ENCODE data around the gene SAP30L. TPM values are rescaled to one million over a fixed set of nuclear protein-coding genes. Genes with fewer than 3 reads are reported as not detected.

Gene SAP30L
- total RNA-seq, 4 donors from 2014 or later, result 16.1 to 66.6 (median 36.2) TPM

DNA sequence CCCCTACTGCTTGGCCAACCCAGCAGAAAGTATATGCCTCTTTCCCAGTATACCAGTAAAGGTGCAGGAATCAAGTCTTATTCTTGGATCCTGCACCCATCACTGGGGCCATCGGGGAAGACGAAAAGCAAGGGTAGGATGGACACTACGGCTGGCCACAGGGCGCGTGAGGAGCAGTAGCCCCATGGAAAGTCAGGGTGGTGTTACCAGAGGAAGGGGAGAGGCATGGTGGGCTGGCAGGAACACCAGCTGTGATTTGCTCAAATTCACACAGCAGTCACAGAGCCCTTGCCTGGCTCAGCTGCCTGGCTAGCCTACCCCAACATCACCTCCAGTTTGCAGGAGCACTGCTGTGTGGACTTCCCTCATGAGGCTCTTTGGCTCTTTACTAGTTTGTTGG, 34.5 kb upstream of the SAP30L start:
- H3K27ac ChIP-seq, result no peak overlapping the region
- TF ChIP-seq POLR2A (IDR thresholded peaks at IDR 0.05) (no peak), POLR2AphosphoS5 (IDR thresholded peaks at IDR 0.05) (no peak), EP300 (IDR thresholded peaks at IDR 0.05) (no peak)
- TF ChIP-seq, protein P1, sequence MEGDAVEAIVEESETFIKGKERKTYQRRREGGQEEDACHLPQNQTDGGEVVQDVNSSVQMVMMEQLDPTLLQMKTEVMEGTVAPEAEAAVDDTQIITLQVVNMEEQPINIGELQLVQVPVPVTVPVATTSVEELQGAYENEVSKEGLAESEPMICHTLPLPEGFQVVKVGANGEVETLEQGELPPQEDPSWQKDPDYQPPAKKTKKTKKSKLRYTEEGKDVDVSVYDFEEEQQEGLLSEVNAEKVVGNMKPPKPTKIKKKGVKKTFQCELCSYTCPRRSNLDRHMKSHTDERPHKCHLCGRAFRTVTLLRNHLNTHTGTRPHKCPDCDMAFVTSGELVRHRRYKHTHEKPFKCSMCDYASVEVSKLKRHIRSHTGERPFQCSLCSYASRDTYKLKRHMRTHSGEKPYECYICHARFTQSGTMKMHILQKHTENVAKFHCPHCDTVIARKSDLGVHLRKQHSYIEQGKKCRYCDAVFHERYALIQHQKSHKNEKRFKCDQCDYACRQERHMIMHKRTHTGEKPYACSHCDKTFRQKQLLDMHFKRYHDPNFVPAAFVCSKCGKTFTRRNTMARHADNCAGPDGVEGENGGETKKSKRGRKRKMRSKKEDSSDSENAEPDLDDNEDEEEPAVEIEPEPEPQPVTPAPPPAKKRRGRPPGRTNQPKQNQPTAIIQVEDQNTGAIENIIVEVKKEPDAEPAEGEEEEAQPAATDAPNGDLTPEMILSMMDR (IDR thresholded peaks at IDR 0.05), result no peak
- no peaks in the 10 kb centered on the region for H3K4me1 ChIP-seq
- H3K27me3 ChIP-seq, result no peaks in the 10 kb centered on the region
- H3K36me3 ChIP-seq, result peaks cover 37% of the 10 kb centered on the region
- no peak for DNase-seq (ENCODE audit: low spot score in 2 of 2)
- H3K4me3 ChIP-seq, result no peak overlapping the region
- WGBS, result 93% methylated on average over 5 of the region's 5 CpGs
- no peaks in the 10 kb centered on the region for H3K9me3 ChIP-seq

DNA sequence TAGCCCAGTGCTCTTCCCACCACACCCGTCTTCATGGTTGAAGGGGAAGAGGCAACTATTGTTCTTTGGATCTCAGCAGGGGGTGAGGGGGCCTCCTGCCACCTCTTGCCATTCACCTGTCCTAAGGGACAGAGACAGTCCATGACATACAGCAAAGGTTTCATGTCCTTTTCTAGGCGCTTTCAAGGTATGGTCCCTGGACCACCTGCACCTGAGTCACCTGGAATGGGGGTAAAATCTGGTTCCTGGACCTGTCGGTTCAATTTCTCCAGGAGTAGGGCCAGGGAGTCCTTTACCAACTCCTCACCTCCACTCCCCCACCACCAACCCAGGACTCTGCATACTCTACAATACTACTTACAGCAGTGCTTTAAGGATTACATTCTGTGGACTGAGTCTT, 33.5 kb upstream of the SAP30L start:
- Histone ChIP-seq H3K4me1 (no peaks in the 10 kb centered on the region), H3K27ac (no peak overlapping the region), H3K9me3 (no peaks in the 10 kb centered on the region), H3K4me3 (no peak overlapping the region), H3K27me3 (no peaks in the 10 kb centered on the region), H3K36me3 (peaks cover 47% of the 10 kb centered on the region)
- no peak for DNase-seq (ENCODE audit: low spot score in 2 of 2)
- 88% methylated on average over 3 of the region's 3 CpGs for WGBS
- TF ChIP-seq POLR2A (IDR thresholded peaks at IDR 0.05), result no peak

DNA sequence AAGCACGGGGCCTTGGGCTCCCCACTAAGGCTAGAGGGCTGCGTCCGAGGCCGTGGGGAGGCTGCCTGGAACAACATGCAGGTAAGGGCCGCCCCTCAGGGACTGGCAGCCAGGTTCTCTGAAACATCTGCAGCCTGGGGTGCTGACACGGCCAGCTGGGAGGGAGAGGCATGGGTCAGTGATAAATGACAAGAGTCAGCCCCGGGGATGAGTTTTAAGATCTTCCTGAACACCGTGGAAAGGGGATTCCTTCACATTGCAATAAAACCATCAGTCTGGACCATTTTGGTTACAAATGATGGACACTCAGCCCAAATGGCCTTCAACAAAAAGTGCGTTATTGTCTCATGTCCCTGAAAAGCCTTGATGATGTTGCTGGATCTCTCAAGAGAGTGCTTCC, 32.9 kb upstream of the SAP30L start:
- Histone ChIP-seq H3K4me3 (no peak overlapping the region), H3K4me1 (no peaks in the 10 kb centered on the region), H3K36me3 (peaks cover 50% of the 10 kb centered on the region), H3K27me3 (no peaks in the 10 kb centered on the region), H3K27ac (no peak overlapping the region), H3K9me3 (no peaks in the 10 kb centered on the region)
- DNase-seq (ENCODE audit: low spot score in 2 of 2), result no peak
- TF ChIP-seq, protein P1 (IDR thresholded peaks at IDR 0.05), result no peak
- TF ChIP-seq POLR2A (IDR thresholded peaks at IDR 0.05), result no peak
- TF ChIP-seq POLR2AphosphoS5 (IDR thresholded peaks at IDR 0.05), result no peak
- TF ChIP-seq EP300 (IDR thresholded peaks at IDR 0.05), result no peak
- WGBS, result 92% methylated on average over 9 of the region's 9 CpGs

DNA sequence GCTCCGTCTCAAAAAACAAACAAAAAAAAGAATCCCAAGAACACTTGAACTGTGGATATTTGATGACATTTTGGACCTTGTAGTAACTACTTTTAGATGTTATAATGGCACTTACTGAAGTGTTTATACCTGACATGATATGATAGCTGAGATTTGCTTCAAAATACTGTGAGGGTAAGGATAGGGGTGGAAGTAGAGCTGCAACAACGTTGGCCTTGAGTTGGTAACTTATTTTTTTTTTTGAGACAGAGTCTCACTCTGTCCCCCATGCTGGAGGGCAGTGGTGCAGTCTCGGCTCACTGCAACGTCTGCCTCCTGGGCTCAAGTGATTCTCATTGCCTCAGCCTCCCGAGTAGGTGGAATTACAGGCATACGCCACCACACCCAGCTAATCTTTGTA, 30.7 kb upstream of the SAP30L start:
- WGBS, result 83% methylated on average over 6 of the region's 6 CpGs
- H3K36me3 ChIP-seq, result peaks cover 59% of the 10 kb centered on the region
- no peaks in the 10 kb centered on the region for H3K4me1 ChIP-seq
- H3K27me3 ChIP-seq, result no peaks in the 10 kb centered on the region
- TF ChIP-seq POLR2A (IDR thresholded peaks at IDR 0.05), result no peak
- no peak for TF ChIP-seq POLR2AphosphoS5 (IDR thresholded peaks at IDR 0.05)
- DNase-seq (ENCODE audit: low spot score in 2 of 2), result no peak
- no peak overlapping the region for H3K4me3 ChIP-seq
- no peak overlapping the region for H3K27ac ChIP-seq
- no peaks in the 10 kb centered on the region for H3K9me3 ChIP-seq

DNA sequence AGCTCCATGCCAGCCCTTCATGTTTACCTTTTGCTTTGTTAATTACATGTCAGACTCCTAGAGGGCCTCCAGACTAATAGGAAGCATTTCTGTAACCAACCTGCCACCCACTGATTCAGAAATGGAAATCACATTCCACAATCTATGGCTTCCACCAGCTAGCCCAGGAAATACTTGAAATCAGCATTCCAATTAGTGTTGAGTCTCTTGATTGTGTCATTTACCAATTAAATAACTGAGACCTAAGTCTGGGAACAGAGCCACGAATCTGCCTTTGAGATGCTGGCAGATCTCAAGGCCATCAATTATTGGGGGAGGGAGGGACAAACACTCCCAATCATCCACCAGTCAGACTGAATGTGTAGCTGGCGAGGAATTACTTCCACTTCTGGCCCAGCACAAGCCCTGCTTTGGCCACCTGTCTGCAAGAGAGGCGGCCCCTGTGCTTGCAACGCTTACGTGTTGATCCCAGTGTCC, 27.4 kb upstream of the SAP30L start:
- TF ChIP-seq EP300 (IDR thresholded peaks at IDR 0.05) (no peak), POLR2A (IDR thresholded peaks at IDR 0.05) (no peak), POLR2AphosphoS5 (IDR thresholded peaks at IDR 0.05) (no peak)
- TF ChIP-seq, protein P1 (IDR thresholded peaks at IDR 0.05), result no peak
- Histone ChIP-seq H3K36me3 (peaks cover 33% of the 10 kb centered on the region), H3K27ac (no peak overlapping the region), H3K4me3 (no peak overlapping the region), H3K4me1 (no peaks in the 10 kb centered on the region), H3K27me3 (no peaks in the 10 kb centered on the region), H3K9me3 (no peaks in the 10 kb centered on the region)
- 60% methylated on average over 5 of the region's 5 CpGs for WGBS
- no peak for DNase-seq (ENCODE audit: low spot score in 2 of 2)

DNA sequence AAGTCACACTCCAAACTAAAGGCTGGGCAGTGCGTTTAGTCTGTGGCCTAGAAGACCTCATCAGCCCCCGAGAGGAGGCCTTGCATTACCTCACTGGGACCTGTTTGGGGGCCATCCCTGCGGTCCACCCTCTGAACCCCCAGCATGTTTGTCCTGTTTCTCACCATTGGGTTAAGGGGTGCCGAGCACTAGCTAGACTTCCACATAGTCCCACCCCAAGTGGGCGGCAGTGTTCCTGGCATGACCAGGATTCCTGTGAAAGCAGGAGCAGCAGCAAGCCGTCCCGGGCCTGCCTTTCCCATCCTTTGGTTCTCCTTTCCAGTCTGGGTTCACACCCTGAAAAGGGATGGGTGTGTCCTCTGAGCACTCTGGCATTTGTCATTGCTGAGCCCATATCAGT, 26.6 kb upstream of the SAP30L start:
- TF ChIP-seq POLR2AphosphoS5 (IDR thresholded peaks at IDR 0.05) (no peak), POLR2A (IDR thresholded peaks at IDR 0.05) (no peak), EP300 (IDR thresholded peaks at IDR 0.05) (no peak)
- TF ChIP-seq, protein P1 (IDR thresholded peaks at IDR 0.05), result no peak
- Histone ChIP-seq H3K27me3 (no peaks in the 10 kb centered on the region), H3K4me1 (no peaks in the 10 kb centered on the region), H3K9me3 (no peaks in the 10 kb centered on the region), H3K36me3 (peaks cover 31% of the 10 kb centered on the region), H3K4me3 (no peak overlapping the region), H3K27ac (no peak overlapping the region)
- no peak for DNase-seq (ENCODE audit: low spot score in 2 of 2)
- WGBS, result 78% methylated on average over 6 of the region's 7 CpGs
